ENCODE measurements around the gene SLC1A1.

SLC1A1 gene

GRCh38 chr9:4622016-4622415, 131.7 kb downstream of the SLC1A1 start:
- DNase-seq, result no peak

GRCh38 chr9:4630836-4631235, 140.6 kb downstream of the SLC1A1 start:
- DNase-seq, result no peak

Measured in NCI-H1092 treated with DMSO at 0.1 percent for 48 hours (cell line).